Thoracic aorta (tissue), 2 donors: ENCODE results near the gene NPRL2. TPM values are rescaled to one million over a fixed set of nuclear protein-coding genes. Genes with fewer than 3 reads are reported as not detected.

ENCODE experiments used
- ATAC-seq: fragments of 150-250 bp; one replicate; pipeline ENCODE4 v1.8.0; 2017; ENCODE audit warnings: low read depth; ENCODE audit not compliant: insufficient number of reproducible peaks, low FRiP score
- DNase-seq: peaks from one replicate; pipeline ENCODE4 v3.0.0-alpha.2; 2020; ENCODE audit warnings: low spot score
- H3K27ac ChIP-seq, 2 donors: fragments of 200-600 bp; sonication (generic); 1 replicate in 1 of 2; 2 replicates in 1 of 2; pipeline ENCODE4 v1.5.1; 2016; ENCODE audit warnings: mild to moderate bottlenecking in 2 of 2, moderate library complexity in 2 of 2
- H3K27me3 ChIP-seq: fragments of 200-600 bp; sonication (generic); replicated peaks from 2 replicates; pipeline ENCODE4 v1.6.0; 2016; ENCODE audit warnings: mild to moderate bottlenecking; ENCODE audit not compliant: insufficient read depth
- H3K36me3 ChIP-seq: fragments of 200-600 bp; sonication (generic); one replicate; pipeline ENCODE4 v1.5.1; 2016
- H3K4me1 ChIP-seq, 2 donors: fragments of 200-600 bp; sonication (generic); 1 replicate in 1 of 2; 2 replicates in 1 of 2; pipeline versions ENCODE4 v1.5.1 to v1.6.0; 2016; ENCODE audit warnings: low read depth in 2 of 2, mild to moderate bottlenecking in 1 of 2; ENCODE audit not compliant: control insufficient read depth in 1 of 2
- H3K4me3 ChIP-seq: fragments of 200-600 bp; sonication (generic); 2 replicates; pipeline ENCODE4 v1.5.1; 2016; ENCODE audit warnings: mild to moderate bottlenecking
- H3K9me3 ChIP-seq: fragments of 200-600 bp; sonication (generic); 2 replicates; pipeline ENCODE4 v1.5.1; 2016
- total RNA-seq, 2 donors: library from RNA; depleted of rRNA; stranded (reverse); fragments of >200 nt; gene quantifications; one replicate each; pipeline versions ENCODE4 v1.1.0 to v1.2.3, GENCODE V29; 2016
- TF ChIP-seq, protein P1 (sequence below): fragments of 200-600 bp; sonication (generic); IDR thresholded peaks from one replicate; pipeline ENCODE4 v1.5.1; 2019; ENCODE audit warnings: antibody characterized with exemption

Gene NPRL2
- total RNA-seq, 2 donors from 2014 or later = 15.4 to 21.0 TPM

GRCh38 chr3:50372349-50372748 is 21.8 kb upstream of the NPRL2 start:
- ATAC-seq (no peak), DNase-seq (no peak)
- no peaks in the 10 kb centered on the region for H3K9me3 ChIP-seq
- H3K36me3 ChIP-seq = no peaks in the 10 kb centered on the region
- H3K4me3 ChIP-seq = no peak overlapping the region
- TF ChIP-seq, protein P1, sequence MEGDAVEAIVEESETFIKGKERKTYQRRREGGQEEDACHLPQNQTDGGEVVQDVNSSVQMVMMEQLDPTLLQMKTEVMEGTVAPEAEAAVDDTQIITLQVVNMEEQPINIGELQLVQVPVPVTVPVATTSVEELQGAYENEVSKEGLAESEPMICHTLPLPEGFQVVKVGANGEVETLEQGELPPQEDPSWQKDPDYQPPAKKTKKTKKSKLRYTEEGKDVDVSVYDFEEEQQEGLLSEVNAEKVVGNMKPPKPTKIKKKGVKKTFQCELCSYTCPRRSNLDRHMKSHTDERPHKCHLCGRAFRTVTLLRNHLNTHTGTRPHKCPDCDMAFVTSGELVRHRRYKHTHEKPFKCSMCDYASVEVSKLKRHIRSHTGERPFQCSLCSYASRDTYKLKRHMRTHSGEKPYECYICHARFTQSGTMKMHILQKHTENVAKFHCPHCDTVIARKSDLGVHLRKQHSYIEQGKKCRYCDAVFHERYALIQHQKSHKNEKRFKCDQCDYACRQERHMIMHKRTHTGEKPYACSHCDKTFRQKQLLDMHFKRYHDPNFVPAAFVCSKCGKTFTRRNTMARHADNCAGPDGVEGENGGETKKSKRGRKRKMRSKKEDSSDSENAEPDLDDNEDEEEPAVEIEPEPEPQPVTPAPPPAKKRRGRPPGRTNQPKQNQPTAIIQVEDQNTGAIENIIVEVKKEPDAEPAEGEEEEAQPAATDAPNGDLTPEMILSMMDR = no peak
- no peaks in the 10 kb centered on the region for H3K4me1 ChIP-seq
- H3K27me3 ChIP-seq = no peaks in the 10 kb centered on the region
- no peak overlapping the region for H3K27ac ChIP-seq

DNA sequence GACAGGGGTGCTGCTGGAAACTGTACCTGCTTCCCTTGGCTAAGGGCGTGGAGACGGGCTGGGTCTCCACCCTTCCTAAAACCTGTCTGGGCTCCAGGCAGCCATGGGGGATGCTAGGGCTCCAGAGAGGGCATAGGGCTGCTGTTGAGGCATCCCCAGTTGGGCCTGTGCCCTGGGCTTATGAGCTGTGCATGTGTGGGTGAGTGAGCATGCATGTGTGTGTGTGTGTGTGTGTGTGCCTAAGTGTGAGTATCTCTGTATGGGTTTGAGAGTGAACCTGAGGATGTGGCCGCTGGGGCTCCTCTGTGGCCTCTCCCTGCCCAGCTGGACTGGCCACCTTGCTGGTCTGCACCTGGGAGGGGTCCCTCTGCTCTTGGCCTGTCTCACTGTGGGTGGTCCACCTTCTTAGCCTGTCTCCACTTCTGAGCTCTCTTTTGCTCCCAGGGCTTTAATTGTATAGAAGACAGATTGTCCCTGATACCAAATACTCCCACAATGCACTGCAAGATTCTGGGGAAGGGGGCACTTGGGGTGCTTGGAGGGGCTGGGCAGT is 20.6 kb upstream of the NPRL2 start:
- Histone ChIP-seq H3K4me1 (peaks cover 0 to 3% of the 10 kb centered on the region in 2 donors), H3K9me3 (no peaks in the 10 kb centered on the region), H3K27ac (no peak overlapping the region), H3K4me3 (no peak overlapping the region), H3K27me3 (no peaks in the 10 kb centered on the region), H3K36me3 (no peaks in the 10 kb centered on the region)
- TF ChIP-seq, protein P1 = no peak
- no peak for ATAC-seq
- DNase-seq = no peak

- DNase-seq (no peak), ATAC-seq (no peak)
- Histone ChIP-seq H3K4me3 (no peak overlapping the region), H3K9me3 (no peaks in the 10 kb centered on the region), H3K4me1 (peaks cover 0 to 10% of the 10 kb centered on the region in 2 donors), H3K36me3 (no peaks in the 10 kb centered on the region), H3K27ac (no peak overlapping the region), H3K27me3 (no peaks in the 10 kb centered on the region)
- TF ChIP-seq, protein P1 = no peak
These were observed 20.0 kb upstream of the NPRL2 start for GRCh38 chr3:50370594-50370993.

GRCh38 chr3:50369012-50369670 is 18.6 kb upstream of the NPRL2 start:
- no peaks in the 10 kb centered on the region for H3K27me3 ChIP-seq
- no peaks in the 10 kb centered on the region for H3K36me3 ChIP-seq
- H3K27ac ChIP-seq = no peak overlapping the region
- TF ChIP-seq, protein P1 = no peak
- ATAC-seq (no peak), DNase-seq (no peak)
- peaks cover 6 to 20% of the 10 kb centered on the region in 2 donors for H3K4me1 ChIP-seq
- H3K4me3 ChIP-seq = no peak overlapping the region
- H3K9me3 ChIP-seq = no peaks in the 10 kb centered on the region

DNA sequence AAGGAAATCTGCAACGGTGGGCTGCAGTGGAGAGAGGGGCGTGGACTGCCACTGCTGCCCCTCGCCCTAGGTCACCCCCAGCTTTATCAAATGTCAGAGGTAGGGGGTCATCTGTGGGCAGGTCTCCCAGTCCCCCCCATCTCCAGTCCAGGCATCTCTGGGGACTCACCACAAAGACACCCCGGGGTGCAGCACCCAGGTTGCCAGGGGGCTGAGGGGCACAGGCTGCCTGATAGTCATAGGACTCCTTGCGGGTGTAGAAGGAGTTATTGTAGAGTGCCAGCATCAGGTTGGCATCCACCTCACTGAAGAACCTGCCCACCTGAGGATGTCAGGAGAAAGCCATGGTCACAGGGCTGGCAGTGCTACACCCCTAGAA is 15.3 kb upstream of the NPRL2 start:
- Histone ChIP-seq H3K4me1 (peaks cover 6 to 22% of the 10 kb centered on the region in 2 donors), H3K4me3 (peak overlapping the region; percentile 80), H3K9me3 (no peaks in the 10 kb centered on the region), H3K27me3 (no peaks in the 10 kb centered on the region), H3K36me3 (no peaks in the 10 kb centered on the region), H3K27ac (no peak overlapping the region)
- no peak for ATAC-seq
- TF ChIP-seq, protein P1 = no peak
- DNase-seq = no peak
